HG03558 (cell line): ENCODE data around the gene SNX20.

Experiments
- ATAC-seq: cut with Tn5 transposase; IDR thresholded peaks from one replicate; pipeline ENCODE4 v1.9.1; 2021; ENCODE audit warnings: moderate number of reproducible peaks; ENCODE audit not compliant: unreplicated experiment; ENCODE audit errors: extremely low read depth

The SNX20 gene, protein sequence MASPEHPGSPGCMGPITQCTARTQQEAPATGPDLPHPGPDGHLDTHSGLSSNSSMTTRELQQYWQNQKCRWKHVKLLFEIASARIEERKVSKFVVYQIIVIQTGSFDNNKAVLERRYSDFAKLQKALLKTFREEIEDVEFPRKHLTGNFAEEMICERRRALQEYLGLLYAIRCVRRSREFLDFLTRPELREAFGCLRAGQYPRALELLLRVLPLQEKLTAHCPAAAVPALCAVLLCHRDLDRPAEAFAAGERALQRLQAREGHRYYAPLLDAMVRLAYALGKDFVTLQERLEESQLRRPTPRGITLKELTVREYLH

DNA sequence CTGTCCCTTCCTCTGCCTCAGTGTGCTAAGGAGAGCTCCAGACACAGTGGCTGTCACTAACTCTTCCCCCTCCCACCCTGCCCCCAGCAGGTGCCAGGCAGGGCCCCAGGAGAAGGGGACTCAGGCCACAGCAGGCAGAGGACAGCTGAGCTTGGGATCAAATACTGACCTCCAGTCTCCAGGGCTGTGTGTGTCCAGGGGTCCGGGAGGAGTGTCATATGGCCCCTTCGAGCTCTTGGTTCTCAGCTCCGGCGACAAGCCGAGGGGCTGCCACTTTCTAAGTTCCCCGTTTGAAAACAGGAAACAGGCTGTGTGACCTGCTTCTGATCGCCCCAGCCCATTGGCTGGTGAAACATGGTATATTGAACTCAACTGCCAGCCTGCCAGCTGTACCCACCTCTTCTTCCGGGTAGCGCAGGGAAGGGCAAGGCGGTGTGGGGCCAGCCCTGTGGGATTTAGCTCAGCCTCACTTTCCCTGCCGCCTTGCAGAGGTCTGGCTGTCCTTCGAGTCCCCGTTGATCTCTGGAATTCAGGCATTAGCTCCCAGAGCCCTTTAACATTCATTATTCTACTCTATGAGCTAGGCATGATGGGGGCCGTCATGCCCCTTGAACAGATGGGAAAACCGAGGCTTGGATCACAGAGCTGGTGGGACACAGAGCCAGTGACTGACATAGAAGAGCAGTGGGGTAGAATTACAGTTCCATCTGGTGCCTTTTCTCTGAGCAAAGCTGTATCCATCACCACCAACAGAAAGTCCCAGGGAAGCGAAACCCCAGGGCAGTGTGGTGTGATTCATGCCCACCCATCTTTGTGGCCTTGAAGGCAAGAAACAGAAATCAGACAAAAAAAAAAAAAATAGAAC, at the start of gene SNX20:
Gene SNX20 (minus strand): TSS at position 292 of the 865 bp plus-strand sequence. CDS start 3,786 bp downstream, outside the sequence.
- peak; percentile 32 for ATAC-seq

DNA sequence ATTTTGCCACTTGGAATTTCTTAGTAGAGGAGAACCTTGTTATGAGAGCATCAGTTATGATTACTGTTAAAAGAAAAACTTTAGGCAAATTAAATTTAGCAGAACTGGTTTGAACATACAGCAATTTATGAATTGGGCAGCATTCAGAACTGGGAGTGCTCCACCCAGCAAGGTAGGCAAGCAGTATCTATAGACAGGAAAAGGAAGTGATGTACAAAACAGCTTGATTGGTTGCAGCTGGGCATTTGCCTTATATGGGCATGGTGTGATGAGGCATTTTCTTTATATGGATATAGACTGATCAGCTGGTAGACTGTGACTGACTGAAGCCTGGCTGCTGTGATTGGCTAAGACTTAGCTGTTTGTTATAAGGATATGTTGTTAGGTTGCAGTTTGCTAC, 43.2 kb upstream of the SNX20 start:
- ATAC-seq: no peak

DNA sequence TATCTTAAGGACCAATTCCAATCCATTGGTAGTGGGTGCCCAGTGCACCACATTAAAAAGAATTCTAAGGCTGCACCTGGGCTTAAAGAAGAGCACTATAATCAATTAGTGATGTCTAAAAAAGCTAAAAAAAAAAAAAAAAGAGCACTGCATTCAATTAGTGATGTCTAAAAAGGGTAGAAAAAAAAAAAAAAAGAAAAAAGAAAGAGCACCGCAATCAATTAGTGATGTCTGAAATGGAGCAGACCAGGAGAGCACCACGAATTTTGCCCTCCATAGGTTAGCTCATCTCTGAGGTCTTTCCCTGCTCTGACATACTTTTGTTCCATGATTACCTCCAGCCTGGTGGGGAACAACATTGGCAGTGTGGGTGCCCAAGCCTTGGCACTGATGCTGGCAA, 41.8 kb upstream of the SNX20 start:
- no peak for ATAC-seq

DNA sequence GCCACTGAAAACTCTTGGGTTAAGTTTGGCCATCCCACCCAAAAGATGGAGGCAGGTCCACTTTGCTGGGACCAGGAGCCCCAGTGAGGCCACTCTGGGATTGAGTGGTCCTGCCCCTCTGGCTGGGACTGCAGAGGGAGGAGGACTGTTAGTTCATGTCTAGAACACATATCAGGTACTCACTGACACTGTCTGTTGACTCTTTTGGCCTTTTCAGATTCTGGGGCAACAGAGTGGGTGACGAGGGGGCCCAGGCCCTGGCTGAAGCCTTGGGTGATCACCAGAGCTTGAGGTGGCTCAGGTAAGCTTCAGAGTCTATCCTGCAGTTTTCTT, 41.3 kb upstream of the SNX20 start:
- no peak for ATAC-seq

DNA sequence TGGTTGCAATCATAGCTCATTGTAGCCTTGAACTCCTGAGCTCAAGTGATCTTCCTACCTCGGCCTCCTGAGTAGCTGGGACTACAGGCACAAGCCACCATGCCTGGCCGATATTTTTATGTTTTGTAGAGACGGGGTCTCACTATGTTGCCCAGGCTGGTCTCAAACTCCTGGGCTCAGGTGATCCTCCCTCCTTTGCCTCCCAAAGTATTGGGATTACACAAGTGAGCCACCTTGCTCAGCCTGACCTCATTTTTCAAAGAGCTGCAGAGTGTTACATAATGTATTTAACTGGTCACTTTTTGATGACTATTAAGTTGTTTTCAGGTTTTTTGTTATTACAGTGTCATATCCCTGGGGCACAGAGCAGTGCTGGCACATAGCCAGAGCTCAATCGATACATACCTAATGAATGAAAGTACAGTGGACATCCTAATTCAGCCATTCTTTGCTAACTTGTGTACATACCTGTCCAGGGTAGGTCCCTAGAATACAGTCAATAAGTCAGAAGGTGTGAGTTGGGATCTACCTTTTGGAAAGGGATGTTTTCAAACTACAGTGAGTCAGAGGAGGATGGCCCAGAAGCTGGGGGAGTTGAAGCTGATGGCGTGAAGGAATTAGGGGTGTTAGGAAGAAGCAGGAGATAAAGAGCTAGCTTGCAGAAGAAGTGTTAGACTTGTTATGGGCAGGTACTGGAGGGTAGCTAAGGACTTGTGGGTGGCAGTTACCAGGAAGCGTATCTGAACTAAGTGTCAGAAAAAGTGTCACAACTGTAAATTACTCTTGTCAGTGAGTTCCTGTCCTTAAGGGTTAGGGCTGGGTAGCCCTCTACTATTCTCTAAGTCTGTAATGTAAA, 40.7 kb upstream of the SNX20 start:
- ATAC-seq: no peak

DNA sequence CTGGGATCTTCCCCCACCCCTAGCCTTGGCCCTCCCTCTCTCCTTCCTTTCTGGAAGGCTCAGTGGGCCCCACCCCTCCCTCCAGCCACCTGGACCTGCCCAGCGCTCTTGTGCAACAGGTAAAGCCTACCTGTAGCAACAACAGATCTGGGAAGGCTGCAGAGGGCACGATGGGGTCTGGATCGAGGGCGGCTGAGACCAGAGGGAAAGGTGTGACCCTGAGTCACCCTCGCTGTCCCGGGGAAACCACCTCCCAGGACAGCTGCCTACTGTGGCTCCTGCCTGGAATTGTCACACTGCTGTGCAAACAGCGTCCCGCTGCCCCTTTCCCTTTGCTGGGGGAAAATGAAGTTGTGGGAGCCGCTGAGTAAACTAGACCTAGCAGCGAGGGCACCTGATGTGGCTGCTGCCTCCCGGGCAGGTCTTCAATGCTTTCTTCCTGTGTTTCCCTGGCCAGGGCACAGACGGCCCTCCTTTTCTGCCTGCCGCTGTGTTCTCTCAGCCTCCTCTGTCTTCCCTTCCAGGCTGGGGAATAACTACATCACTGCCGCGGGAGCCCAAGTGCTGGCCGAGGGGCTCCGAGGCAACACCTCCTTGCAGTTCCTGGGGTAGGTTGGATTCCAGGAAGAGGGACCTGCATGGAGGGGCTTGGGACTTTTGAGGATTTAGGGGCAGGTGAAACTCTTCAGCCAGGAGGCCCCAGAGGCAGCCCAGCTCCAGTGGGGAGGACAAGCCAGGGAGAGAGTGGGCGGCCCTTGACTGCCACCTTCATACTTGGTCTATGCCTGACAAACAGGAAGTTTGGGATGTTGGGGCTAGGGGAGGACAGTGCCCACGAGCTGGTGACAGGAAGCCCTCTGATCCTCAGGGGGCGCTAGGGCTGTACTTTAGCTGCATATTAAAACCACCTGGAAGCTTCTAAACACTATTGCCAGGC, 38.6 kb upstream of the SNX20 start:
- no peak for ATAC-seq

DNA sequence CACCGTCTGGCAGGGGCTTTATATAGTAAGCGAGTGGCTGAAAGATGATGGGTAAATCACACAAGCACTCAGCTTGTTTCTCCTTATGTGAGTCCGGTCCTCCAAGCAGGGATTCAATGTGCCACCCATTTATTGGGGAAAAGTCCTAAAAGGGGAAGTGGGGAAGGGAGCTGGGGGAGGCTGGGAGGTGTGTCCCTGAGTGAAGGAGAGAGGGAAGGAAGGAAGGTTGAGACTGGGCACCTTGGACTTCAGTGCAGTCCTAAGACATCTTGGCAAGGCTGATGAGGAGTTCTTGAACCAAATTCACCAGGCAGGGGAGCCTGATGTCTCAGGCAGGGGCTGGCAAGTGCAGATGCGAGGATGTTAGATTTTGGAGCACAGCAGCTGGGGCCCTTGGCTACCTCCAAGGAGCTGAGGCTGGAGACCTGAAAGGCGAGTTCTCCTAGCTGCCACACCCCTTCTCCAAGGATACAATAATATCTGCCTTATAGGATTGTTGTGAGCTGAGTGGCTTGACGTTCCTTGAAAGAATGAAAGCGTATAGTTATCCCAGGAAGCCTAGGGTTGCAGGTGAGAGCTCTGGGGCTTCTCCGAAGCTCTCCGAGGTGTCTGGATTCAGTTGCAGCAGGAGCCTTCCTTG, 37.8 kb upstream of the SNX20 start:
- no peak for ATAC-seq

DNA sequence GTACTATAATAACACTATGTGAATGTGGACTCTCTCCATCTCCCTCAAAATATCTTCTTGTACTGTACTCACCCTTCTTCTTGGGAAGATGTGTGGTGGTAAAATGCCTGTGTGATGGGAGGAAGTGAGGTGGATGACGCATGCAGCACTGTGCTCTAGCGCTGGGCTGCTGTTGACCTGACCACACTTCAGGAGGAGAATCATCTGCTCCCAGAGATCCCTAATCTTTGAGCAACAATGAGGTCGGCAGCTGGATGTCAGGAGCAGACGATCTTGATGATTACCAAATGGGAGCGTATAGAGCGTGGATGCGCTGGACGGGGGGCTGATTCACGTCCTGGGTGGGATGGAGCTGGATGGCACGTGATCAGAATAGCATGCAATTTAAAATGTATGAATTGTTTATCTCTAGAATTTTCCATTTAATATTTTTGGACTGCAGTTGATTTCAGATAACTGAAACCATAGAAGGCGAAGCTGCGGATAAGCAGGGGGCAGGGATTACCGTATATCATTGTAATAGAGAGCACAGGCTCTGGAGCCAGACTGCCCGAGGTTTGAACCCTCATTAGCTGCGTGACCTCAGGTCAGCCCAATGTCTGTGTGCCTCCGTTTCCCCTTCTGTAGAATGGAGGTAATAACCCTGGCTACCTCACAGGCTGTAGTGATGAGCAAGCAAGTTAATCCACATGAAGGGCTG, 37.1 kb upstream of the SNX20 start:
- no peak for ATAC-seq

DNA sequence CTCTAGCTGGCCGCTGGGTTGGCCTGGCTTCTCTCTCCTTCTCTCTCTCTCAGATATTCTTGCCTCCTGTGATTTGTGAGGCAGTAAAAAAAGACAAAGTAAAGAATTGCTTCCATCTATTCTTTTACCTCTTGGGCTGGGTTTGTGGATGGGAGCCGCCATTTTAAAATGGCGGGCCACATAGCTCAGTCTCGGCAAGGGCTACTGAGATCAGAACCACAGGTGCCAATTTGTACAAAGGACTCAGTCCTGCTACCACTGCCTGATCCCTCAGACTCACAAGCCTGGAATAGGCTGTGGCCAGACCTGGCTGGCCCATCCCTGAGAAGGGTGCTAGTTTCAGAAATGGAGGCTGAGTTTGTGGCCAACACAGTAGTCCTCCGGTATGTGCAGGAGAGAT, 36.4 kb upstream of the SNX20 start:
- ATAC-seq: no peak

DNA sequence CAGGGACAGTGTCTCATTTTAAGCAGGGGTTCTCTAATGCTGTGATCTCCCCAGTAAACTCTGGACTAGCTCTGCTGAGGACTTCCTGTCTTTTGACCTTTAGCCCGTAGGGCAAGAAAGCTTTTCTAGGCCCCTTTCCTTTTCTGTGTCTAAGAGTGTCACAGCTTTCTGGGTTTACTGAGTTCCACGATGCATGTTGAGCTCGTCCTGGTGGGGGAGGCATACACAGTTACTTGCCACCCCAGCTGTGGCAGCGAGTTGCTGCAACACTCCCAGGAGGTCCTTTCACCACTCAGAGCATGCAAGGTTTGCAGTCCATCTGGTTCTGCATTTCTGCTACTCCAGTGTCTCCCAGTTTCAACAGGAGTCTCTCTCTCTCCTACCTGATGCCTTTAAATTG, 36.0 kb upstream of the SNX20 start:
- no peak for ATAC-seq

DNA sequence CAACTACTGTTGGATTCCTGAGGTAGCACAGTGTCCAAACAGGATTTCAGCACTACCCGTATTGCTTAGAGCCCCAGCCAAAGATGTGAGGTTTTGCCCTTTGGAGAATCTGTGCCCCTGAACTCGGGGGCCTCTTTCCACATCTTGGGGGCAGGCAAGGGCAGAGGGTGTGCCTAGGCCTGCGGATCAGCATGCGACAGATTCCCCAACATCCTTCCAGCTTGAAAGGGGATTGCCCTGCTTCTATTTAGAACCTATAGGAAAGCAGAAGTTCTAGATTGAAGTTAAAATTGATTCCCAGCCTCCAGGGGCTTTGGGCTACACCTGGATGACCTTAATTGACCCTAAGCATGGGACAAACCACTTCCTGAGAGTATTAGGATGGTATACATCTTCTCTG, 31.8 kb upstream of the SNX20 start:
- ATAC-seq: no peak

DNA sequence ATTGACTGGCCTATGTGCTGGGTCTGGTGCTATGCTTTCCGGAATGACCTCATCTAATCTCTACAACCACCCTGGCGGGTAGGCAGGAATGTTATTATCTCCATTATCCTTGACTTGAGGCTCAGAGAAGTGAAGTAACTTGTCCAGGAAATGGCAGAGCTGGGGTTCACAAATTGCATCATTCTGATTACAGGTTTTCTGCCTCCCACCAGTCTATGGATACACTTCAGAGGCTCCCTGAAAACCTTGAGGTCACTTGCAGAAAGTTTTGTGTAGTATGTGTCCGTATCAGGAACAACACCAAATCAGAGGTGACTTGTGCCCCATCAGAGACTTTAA, 31.4 kb upstream of the SNX20 start:
- ATAC-seq: no peak

DNA sequence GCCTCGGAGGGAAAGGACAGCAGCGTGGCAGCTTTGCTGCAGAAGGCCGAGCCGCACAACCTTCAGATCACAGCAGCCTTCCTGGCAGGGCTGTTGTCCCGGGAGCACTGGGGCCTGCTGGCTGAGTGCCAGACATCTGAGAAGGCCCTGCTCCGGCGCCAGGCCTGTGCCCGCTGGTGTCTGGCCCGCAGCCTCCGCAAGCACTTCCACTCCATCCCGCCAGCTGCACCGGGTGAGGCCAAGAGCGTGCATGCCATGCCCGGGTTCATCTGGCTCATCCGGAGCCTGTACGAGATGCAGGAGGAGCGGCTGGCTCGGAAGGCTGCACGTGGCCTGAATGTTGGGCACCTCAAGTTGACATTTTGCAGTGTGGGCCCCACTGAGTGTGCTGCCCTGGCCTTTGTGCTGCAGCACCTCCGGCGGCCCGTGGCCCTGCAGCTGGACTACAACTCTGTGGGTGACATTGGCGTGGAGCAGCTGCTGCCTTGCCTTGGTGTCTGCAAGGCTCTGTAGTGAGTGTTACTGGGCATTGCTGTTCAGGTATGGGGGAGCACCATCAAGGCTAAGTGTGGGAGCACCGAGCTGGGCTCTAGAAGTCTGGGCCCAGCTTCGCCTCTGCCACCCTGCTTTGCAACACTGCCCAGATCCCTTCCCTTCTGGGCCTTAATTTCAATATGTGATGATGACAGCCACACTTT, 30.9 kb upstream of the SNX20 start:
- ATAC-seq: no peak

DNA sequence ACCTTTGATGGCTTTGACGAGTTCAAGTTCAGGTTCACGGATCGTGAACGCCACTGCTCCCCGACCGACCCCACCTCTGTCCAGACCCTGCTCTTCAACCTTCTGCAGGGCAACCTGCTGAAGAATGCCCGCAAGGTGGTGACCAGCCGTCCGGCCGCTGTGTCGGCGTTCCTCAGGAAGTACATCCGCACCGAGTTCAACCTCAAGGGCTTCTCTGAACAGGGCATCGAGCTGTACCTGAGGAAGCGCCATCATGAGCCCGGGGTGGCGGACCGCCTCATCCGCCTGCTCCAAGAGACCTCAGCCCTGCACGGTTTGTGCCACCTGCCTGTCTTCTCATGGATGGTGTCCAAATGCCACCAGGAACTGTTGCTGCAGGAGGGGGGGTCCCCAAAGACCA, 29.9 kb upstream of the SNX20 start:
- no peak for ATAC-seq

DNA sequence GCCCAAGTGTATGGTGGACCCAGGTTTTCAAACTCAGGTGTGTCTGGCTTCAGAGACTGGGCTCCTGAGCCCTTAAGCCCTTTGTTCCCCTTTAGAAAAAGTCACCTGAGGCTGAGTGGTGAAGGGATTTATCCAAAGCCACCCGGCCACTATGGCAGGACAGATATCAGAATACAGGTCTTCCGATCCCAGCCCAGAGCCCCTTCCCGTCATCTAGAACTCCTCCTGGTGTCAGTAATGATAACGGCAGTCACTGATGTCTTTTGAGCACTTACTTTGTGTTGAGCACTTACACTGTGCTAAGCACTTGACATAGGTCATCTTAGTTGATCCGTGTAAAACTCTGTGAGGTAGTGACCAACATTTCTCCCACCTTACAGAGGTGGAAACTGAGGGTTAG, 28.9 kb upstream of the SNX20 start:
- ATAC-seq: no peak

DNA sequence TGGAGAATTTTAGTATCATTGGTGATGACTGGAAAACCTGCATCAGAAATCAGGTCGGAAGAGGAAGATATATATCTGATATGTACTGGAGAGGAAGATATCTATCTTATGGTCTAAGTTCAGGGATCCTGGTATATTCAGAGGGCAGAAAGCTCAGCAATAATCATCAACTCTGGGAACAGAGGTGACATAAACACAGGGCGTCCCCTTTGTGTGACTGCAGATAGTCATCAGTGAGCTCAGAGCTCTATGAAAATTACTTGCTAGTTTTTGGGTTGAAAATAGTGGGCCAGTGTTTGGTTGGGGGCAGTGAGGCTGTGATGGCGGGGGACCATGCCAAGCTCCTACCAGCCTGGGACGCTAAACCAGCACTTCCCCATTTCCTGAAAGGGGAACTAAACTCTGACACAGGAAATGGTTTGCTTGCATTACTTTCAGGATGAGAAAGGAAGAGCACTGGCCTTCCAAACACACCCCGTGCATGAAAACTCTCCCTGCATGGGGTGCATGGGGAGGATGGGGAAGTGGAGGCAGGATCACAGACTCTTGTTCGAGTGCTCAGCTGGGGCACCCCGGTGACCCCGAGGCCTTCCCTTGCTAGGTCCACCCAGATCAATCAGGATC, 28.1 kb upstream of the SNX20 start:
- no peak for ATAC-seq

DNA sequence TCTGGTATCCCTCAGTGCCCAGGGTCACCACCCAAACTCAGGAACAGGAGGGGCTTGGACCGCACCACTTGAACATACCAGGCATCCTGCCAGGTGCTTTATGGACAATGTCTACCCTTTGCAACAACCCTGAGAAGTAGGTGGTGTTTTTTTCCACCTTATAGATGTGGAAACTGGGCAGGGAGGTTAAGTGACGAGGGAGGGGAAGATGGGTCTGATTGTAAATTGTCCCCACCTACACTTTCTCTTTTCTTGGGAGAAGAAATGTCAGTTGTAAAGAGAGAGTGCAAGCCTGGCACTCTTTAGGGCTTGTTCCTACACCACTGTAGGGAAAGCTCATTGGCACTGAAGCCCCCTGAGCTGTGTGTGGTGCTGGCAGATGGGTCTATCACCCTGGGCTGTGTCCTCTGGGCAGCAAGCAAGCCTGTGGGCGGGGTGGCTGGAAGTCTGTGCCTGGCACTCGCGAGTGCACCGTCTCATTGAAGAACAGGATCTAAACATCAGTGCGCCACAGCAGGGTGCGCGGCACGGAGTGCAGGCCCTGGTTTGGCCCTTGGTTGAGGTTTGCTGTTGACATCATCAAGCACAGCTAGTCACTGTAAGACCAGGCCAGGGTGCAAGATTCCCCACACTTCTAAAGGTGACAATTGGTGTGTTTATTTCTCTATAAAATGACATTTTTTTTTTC, 27.4 kb upstream of the SNX20 start:
- no peak for ATAC-seq
